ENCODE measurements around the gene ARHGAP26. TPM values are rescaled to one million over a fixed set of nuclear protein-coding genes. Genes with fewer than 3 reads are reported as not detected.

The ARHGAP26 gene
- total and polyA plus RNA-seq, 2 of the 4 experiments (the other 2 are of a cell fraction), result 0.54 to 0.56 TPM

GRCh38 chr5:143207563-143208364 lies 437.6 kb downstream of the ARHGAP26 start:
- Histone ChIP-seq H3K27me3 (ENCODE audit: control insufficient read depth, insufficient read depth, low read length) (no peaks in the 10 kb centered on the region), H3K4me3 (ENCODE audit: insufficient read depth, low read depth, low read length) (no peak overlapping the region), H3K4ac (ENCODE audit: low read depth, low read length) (peak overlapping the region; percentile 63), H3K56ac (ENCODE audit: extremely low read depth, insufficient read depth, low read length) (no peak overlapping the region; the same call in 1 of the 2 replicates), H4K91ac (ENCODE audit: insufficient read depth, low read depth, low read length) (peak overlapping the region; percentile 62), H4K5ac (ENCODE audit: low read depth, low read length) (no peak overlapping the region), H4K8ac (ENCODE audit: low read depth in 2 of 2, low read length in 2 of 2) (peak overlapping the region in 1 of 2 experiments; percentile 24; a peak in 1 of 4 replicates), H2AFZ (replicated peaks; ENCODE audit: low read length, poor library complexity) (peak overlapping the region; percentile 77), H3K4me2 (ENCODE audit: low read depth, low read length) (peak overlapping the region; percentile 8; the same call in 1 of the 2 replicates), H3K14ac (replicated peaks; ENCODE audit: low read depth, low read length) (peak overlapping the region; percentile 58; the same call in 1 of the 2 replicates), H2AK9ac (replicated peaks; ENCODE audit: low read depth, low read length, poor library complexity) (peak overlapping the region; percentile 59), H3K23ac (ENCODE audit: low read depth, low read length) (peak overlapping the region; percentile 31; the same call in 1 of the 2 replicates), H2BK120ac (ENCODE audit: low read depth, low read length) (peak overlapping the region; percentile 68), H4K20me1 (ENCODE audit: insufficient read depth, low read length) (no peaks in the 10 kb centered on the region), H2BK20ac (ENCODE audit: low read depth, low read length) (peak overlapping the region; percentile 68; the same call in 1 of the 2 replicates), H3K36me3 (ENCODE audit: control insufficient read depth, insufficient read depth, low read length) (no peaks in the 10 kb centered on the region), H3K9ac (ENCODE audit: low read depth, low read length) (no peak overlapping the region), H3K9me3 (ENCODE audit: control insufficient read depth, insufficient read depth, low read length) (no peaks in the 10 kb centered on the region), H3K79me1 (ENCODE audit: low read depth in 1 of 2, low read length in 2 of 2) (no peaks in the 10 kb centered on the region; a peak in 1 of 4 replicates), H3K27ac (ENCODE audit: insufficient read depth, low read length) (no peak overlapping the region), H2AK5ac (ENCODE audit: low read depth, low read length) (0 out of 2 replicates have a peak overlapping the region, but pooled peaks have one; percentile 80), H3K4me1 (ENCODE audit: control insufficient read depth, insufficient read depth, low read length) (peaks cover 6% of the 10 kb centered on the region; the same call in 1 of the 2 replicates), H2BK15ac (ENCODE audit: low read depth, low read length) (peak overlapping the region; percentile 62; the same call in 1 of the 3 replicates), H2BK5ac (ENCODE audit: low read depth, low read length, poor library complexity, severe bottlenecking) (no peak overlapping the region), H3K9me1 (ENCODE audit: insufficient read depth, low read length) (peaks cover 6% of the 10 kb centered on the region; the same call in 1 of the 2 replicates), H3K18ac (ENCODE audit: low read depth, low read length) (no peak overlapping the region)
- WGBS, 2 experiments (ENCODE audit: extremely low coverage in 2 of 2, insufficient read length in 1 of 2), result 40% methylated on average over 4 of the region's 13 CpGs; no CpG with 5 or more reads in 1 of the 2 experiments
- CTCF ChIA-PET, result interaction anchor here (0.7 to 1.1 kb wide), 2 partner anchors 11 to 196 kb away, joined by 3 read pairs; partner anchors contain the start of gene NR3C1
- peak; percentile 15 for DNase-seq
- ATAC-seq (ENCODE audit: low read depth), result no peak
- no peak for TF ChIP-seq BHLHE40 (IDR thresholded peaks at IDR 0.05; ENCODE audit: low read depth, low read length)
- TF ChIP-seq POLR2A (IDR thresholded peaks at IDR 0.05; ENCODE audit: low read depth, low read length), result no peak
- no peak for TF ChIP-seq CEBPB (IDR thresholded peaks at IDR 0.05; ENCODE audit: low read depth, low read length)
- TF ChIP-seq SMC3 (IDR thresholded peaks at IDR 0.05; ENCODE audit: low read depth, low read length), result no peak
- no peak for TF ChIP-seq CHD1 (IDR thresholded peaks at IDR 0.05; ENCODE audit: low read depth, low read length)
- TF ChIP-seq RFX5 (IDR thresholded peaks at IDR 0.05; ENCODE audit: low read depth, low read length), result no peak
- POLR2A ChIA-PET (ENCODE audit: unreplicated experiment), result interaction anchor here (0.6 kb wide), 1 partner anchor 33 kb away, joined by 3 read pairs; no protein-coding TSS in a partner anchor
- dilution Hi-C loops (cut with HindIII; ENCODE audit: low sequenced_read_pairs, unreplicated experiment) (no loop called here), intact Hi-C loops (cut with micrococcal nuclease) (loop anchor here (5.0 to 10.0 kb wide), 2 partner anchors 35 to 617 kb away; no protein-coding TSS in a partner anchor), in situ Hi-C loops (cut with MboI; ENCODE audit: low sequenced_read_pairs) (no loop called here)
- BruUV-seq (replicated peaks), result no TSS peak
